ENCODE data around the gene FAM120A.

FAM120A gene

GRCh38 chr9:93572221-93572620 lies 120.7 kb downstream of the FAM120A start:
- H3K4ac ChIP-seq (ENCODE audit: low read depth in 1 of 2, low read length in 2 of 2), result no peak overlapping the region
- H2BK5ac ChIP-seq (ENCODE audit: low read depth, low read length, poor library complexity, severe bottlenecking), result no peak overlapping the region
- no peak for DNase-seq
- no peak overlapping the region for H3K9ac ChIP-seq (ENCODE audit: low read length)
- no peak overlapping the region for H3K23ac ChIP-seq (ENCODE audit: low read length in 2 of 2)
- H4K91ac ChIP-seq (ENCODE audit: low read length), result no peak overlapping the region
- H3K4me3 ChIP-seq (ENCODE audit: insufficient read depth in 1 of 2, low read depth in 1 of 2, low read length in 2 of 2), result no peak overlapping the region
- no peak overlapping the region for H2AK5ac ChIP-seq (ENCODE audit: low read length, severe bottlenecking)
- no peak overlapping the region for H2BK12ac ChIP-seq (ENCODE audit: low read length in 2 of 2)
- WGBS, result 100% methylated on average over 2 of the region's 2 CpGs
- H2BK120ac ChIP-seq (ENCODE audit: low read depth, low read length), result no peak overlapping the region
- peaks cover 12% of the 10 kb centered on the region for H3K4me1 ChIP-seq (ENCODE audit: control insufficient read depth, insufficient read depth, low read depth, low read length)
- no peak overlapping the region for H3K4me2 ChIP-seq (ENCODE audit: low read length, poor library complexity, severe bottlenecking)
- H3K27me3 ChIP-seq (ENCODE audit: control insufficient read depth in 1 of 2, insufficient read depth in 1 of 2, low read length in 2 of 2), result no peaks in the 10 kb centered on the region
- peaks cover 4 to 6% of the 10 kb centered on the region in 2 experiments for H3K36me3 ChIP-seq (ENCODE audit: control insufficient read depth in 1 of 2, insufficient read depth in 2 of 2, low read depth in 1 of 2, low read length in 2 of 2)
- no peak overlapping the region for H2AFZ ChIP-seq (ENCODE audit: low read depth, low read length)
- no peak overlapping the region for H3K18ac ChIP-seq (ENCODE audit: low read depth in 1 of 2, low read length in 2 of 2)
- no peak overlapping the region for H2BK15ac ChIP-seq (ENCODE audit: low read depth, poor library complexity, severe bottlenecking)
- H4K8ac ChIP-seq (ENCODE audit: low read length), result no peak overlapping the region
- no peak overlapping the region for H3K14ac ChIP-seq (ENCODE audit: low read length in 2 of 2)
- no peak overlapping the region for H3K27ac ChIP-seq (ENCODE audit: low read length, poor library complexity, severe bottlenecking)
- peaks cover 21% of the 10 kb centered on the region for H3K79me1 ChIP-seq (replicated peaks; ENCODE audit: low read length, poor library complexity, severe bottlenecking)
- peaks cover 13% of the 10 kb centered on the region for H3K9me3 ChIP-seq (ENCODE audit: control insufficient read depth, low read length)

DNA sequence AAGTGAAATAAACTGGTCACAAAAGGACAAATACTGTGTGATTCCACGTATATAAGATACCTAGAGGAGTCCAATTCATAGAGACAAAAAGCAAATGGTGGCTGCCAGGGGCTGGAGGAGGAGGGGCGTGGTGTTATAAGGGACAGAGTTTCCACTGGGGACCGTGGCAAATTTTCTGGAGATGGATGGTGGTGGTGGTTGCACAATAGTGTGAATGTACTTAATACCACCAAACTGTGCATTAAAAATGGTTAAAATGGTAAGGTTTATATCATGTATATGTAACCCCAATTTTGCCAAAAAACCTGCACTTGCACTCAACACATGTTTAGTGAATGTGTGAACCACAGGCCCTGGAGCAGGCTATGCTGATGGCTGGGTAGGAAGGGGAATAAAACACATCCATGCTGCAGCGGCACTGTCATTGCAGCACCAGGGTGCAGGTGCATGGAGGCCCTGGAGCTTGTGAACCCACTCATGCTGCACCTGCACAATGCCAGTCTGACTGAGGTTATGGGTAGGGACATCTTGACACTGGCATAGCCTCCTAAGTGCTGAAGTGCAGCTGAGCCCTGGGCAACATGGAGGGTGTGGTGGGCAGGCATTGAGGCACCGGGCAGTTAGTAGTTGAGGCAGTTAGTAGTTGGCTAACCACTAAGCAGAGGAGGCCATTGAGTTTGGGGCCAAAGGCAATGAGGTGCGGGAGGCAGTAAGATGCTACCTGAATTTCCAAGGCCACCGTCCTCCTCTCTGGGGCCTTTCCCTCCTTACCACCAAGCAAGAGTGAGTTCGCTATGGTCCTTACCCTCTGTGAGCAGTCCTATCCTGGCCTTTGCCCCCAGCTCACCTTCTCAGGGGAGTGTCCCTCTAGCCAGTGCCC lies 121.4 kb downstream of the FAM120A start:
- WGBS, result 92% methylated on average over 8 of the region's 8 CpGs
- Histone ChIP-seq H2BK15ac (ENCODE audit: low read depth, poor library complexity, severe bottlenecking) (no peak overlapping the region), H2BK12ac (ENCODE audit: low read length in 2 of 2) (no peak overlapping the region), H3K4me1 (ENCODE audit: control insufficient read depth, insufficient read depth, low read depth, low read length) (peaks cover 12% of the 10 kb centered on the region), H3K79me1 (replicated peaks; ENCODE audit: low read length, poor library complexity, severe bottlenecking) (peaks cover 21% of the 10 kb centered on the region), H3K4me2 (ENCODE audit: low read length, poor library complexity, severe bottlenecking) (no peak overlapping the region), H3K4ac (ENCODE audit: low read depth in 1 of 2, low read length in 2 of 2) (no peak overlapping the region), H3K27ac (ENCODE audit: low read length, poor library complexity, severe bottlenecking) (no peak overlapping the region), H2BK120ac (ENCODE audit: low read depth, low read length) (no peak overlapping the region), H3K14ac (ENCODE audit: low read length in 2 of 2) (no peak overlapping the region), H3K4me3 (ENCODE audit: insufficient read depth in 1 of 2, low read depth in 1 of 2, low read length in 2 of 2) (no peak overlapping the region), H4K8ac (ENCODE audit: low read length) (no peak overlapping the region), H3K27me3 (ENCODE audit: control insufficient read depth in 1 of 2, insufficient read depth in 1 of 2, low read length in 2 of 2) (no peaks in the 10 kb centered on the region), H3K23ac (ENCODE audit: low read length in 2 of 2) (no peak overlapping the region), H4K91ac (ENCODE audit: low read length) (no peak overlapping the region), H2BK5ac (ENCODE audit: low read depth, low read length, poor library complexity, severe bottlenecking) (no peak overlapping the region), H3K9ac (ENCODE audit: low read length) (no peak overlapping the region), H3K9me3 (ENCODE audit: control insufficient read depth, low read length) (peaks cover 13% of the 10 kb centered on the region), H3K36me3 (ENCODE audit: control insufficient read depth in 1 of 2, insufficient read depth in 2 of 2, low read depth in 1 of 2, low read length in 2 of 2) (peaks cover 3 to 4% of the 10 kb centered on the region in 2 experiments), H2AK5ac (ENCODE audit: low read length, severe bottlenecking) (no peak overlapping the region), H3K18ac (ENCODE audit: low read depth in 1 of 2, low read length in 2 of 2) (no peak overlapping the region), H2AFZ (ENCODE audit: low read depth, low read length) (no peak overlapping the region)
- no peak for DNase-seq

DNA sequence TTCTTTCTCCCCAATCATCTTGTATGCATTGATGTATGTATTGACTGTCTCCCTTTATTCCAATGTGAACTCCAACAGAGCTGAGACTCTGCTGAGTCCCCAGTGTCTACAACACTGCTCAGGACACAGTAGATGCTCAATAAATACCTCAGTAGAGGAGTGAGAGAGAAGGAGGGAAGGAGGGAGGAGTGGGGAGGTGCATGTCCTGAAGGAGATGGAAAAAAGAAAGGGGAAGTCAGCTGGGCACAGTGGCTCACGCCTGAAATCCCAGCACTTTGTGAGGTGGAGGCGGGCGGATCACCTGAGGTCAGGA lies 122.0 kb downstream of the FAM120A start:
- Histone ChIP-seq H3K27me3 (ENCODE audit: control insufficient read depth in 1 of 2, insufficient read depth in 1 of 2, low read length in 2 of 2) (no peaks in the 10 kb centered on the region), H3K4ac (ENCODE audit: low read depth in 1 of 2, low read length in 2 of 2) (no peak overlapping the region), H3K18ac (ENCODE audit: low read depth in 1 of 2, low read length in 2 of 2) (no peak overlapping the region), H2AK5ac (ENCODE audit: low read length, severe bottlenecking) (no peak overlapping the region), H3K36me3 (ENCODE audit: control insufficient read depth in 1 of 2, insufficient read depth in 2 of 2, low read depth in 1 of 2, low read length in 2 of 2) (peaks cover 3 to 4% of the 10 kb centered on the region in 2 experiments), H3K4me2 (ENCODE audit: low read length, poor library complexity, severe bottlenecking) (no peak overlapping the region), H2BK15ac (ENCODE audit: low read depth, poor library complexity, severe bottlenecking) (no peak overlapping the region), H3K9me3 (ENCODE audit: control insufficient read depth, low read length) (peaks cover 13% of the 10 kb centered on the region), H2BK5ac (ENCODE audit: low read depth, low read length, poor library complexity, severe bottlenecking) (no peak overlapping the region), H3K79me1 (replicated peaks; ENCODE audit: low read length, poor library complexity, severe bottlenecking) (peaks cover 22% of the 10 kb centered on the region), H3K23ac (ENCODE audit: low read length in 2 of 2) (no peak overlapping the region), H3K9ac (ENCODE audit: low read length) (no peak overlapping the region), H3K4me1 (ENCODE audit: control insufficient read depth, insufficient read depth, low read depth, low read length) (peaks cover 17% of the 10 kb centered on the region), H3K4me3 (ENCODE audit: insufficient read depth in 1 of 2, low read depth in 1 of 2, low read length in 2 of 2) (no peak overlapping the region), H3K27ac (ENCODE audit: low read length, poor library complexity, severe bottlenecking) (no peak overlapping the region), H4K91ac (ENCODE audit: low read length) (no peak overlapping the region), H2AFZ (ENCODE audit: low read depth, low read length) (no peak overlapping the region), H2BK120ac (ENCODE audit: low read depth, low read length) (no peak overlapping the region), H3K14ac (ENCODE audit: low read length in 2 of 2) (no peak overlapping the region), H4K8ac (ENCODE audit: low read length) (no peak overlapping the region), H2BK12ac (ENCODE audit: low read length in 2 of 2) (no peak overlapping the region)
- WGBS, result 100% methylated on average over 3 of the region's 3 CpGs
- no peak for DNase-seq

- Histone ChIP-seq H3K4me3 (ENCODE audit: insufficient read depth in 1 of 2, low read depth in 1 of 2, low read length in 2 of 2) (peak overlapping the region in 1 of 2 experiments; percentile 91), H2AFZ (ENCODE audit: low read depth, low read length) (no peak overlapping the region), H3K18ac (ENCODE audit: low read depth in 1 of 2, low read length in 2 of 2) (no peak overlapping the region), H2BK5ac (ENCODE audit: low read depth, low read length, poor library complexity, severe bottlenecking) (no peak overlapping the region), H3K4me2 (ENCODE audit: low read length, poor library complexity, severe bottlenecking) (no peak overlapping the region), H2BK120ac (ENCODE audit: low read depth, low read length) (no peak overlapping the region), H3K23ac (ENCODE audit: low read length in 2 of 2) (no peak overlapping the region), H2BK12ac (ENCODE audit: low read length in 2 of 2) (peak overlapping the region in 1 of 2 experiments; percentile 55), H3K36me3 (ENCODE audit: control insufficient read depth in 1 of 2, insufficient read depth in 2 of 2, low read depth in 1 of 2, low read length in 2 of 2) (peaks cover 3 to 4% of the 10 kb centered on the region in 2 experiments), H4K8ac (ENCODE audit: low read length) (peak overlapping the region; percentile 47), H3K9ac (ENCODE audit: low read length) (peak overlapping the region; percentile 92), H2AK5ac (ENCODE audit: low read length, severe bottlenecking) (peak overlapping the region; percentile 22), H3K27ac (ENCODE audit: low read length, poor library complexity, severe bottlenecking) (no peak overlapping the region), H4K91ac (ENCODE audit: low read length) (no peak overlapping the region), H2BK15ac (ENCODE audit: low read depth, poor library complexity, severe bottlenecking) (no peak overlapping the region), H3K9me3 (ENCODE audit: control insufficient read depth, low read length) (peaks cover 13% of the 10 kb centered on the region), H3K4ac (ENCODE audit: low read depth in 1 of 2, low read length in 2 of 2) (no peak overlapping the region), H3K79me1 (replicated peaks; ENCODE audit: low read length, poor library complexity, severe bottlenecking) (peaks cover 21% of the 10 kb centered on the region), H3K27me3 (ENCODE audit: control insufficient read depth in 1 of 2, insufficient read depth in 1 of 2, low read length in 2 of 2) (no peaks in the 10 kb centered on the region), H3K4me1 (ENCODE audit: control insufficient read depth, insufficient read depth, low read depth, low read length) (peaks cover 21% of the 10 kb centered on the region), H3K14ac (ENCODE audit: low read length in 2 of 2) (no peak overlapping the region)
- DNase-seq, result no peak
- WGBS, result 96% methylated on average over 8 of the region's 9 CpGs
Measured at GRCh38 chr9:93574091-93574899, 122.8 kb downstream of the FAM120A start.
